ENCODE results near the gene MED1. TPM values are rescaled to one million over a fixed set of nuclear protein-coding genes. Genes with fewer than 3 reads are reported as not detected.
"Not testable (repeated sequence)": the region's sequence is repeated elsewhere in the genome, so short reads cannot be mapped to it uniquely, and the experiment has no call there.

Gene MED1
- total RNA-seq, 1 donor from 2014 or later, result 37.2 TPM

DNA sequence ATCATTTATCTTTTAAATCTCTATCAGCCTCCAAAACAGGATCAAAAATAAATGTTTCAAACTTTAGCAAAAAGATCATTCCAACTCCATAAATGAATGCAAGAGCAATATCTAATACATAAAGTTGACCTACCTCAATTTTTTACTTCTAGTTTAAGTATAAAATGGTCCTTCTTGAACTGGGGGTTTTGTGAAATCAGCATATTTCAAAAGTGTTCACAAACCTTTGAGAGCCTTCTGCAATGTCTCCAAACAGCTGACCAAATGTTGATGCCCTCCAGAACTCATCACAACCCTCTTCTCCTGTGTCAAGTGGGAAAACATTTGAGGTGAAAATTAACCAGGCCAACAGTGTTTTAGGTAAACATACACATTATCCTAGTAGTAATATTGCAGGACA is 7.7 kb downstream of the MED1 start:
- Histone ChIP-seq H3K9me3 (no peaks in the 10 kb centered on the region), H3K36me3 (peaks cover 97% of the 10 kb centered on the region), H3K27me3 (no peaks in the 10 kb centered on the region), H3K4me3 (no peak overlapping the region), H3K27ac (no peak overlapping the region), H3K4me1 (no peaks in the 10 kb centered on the region)
- TF ChIP-seq, protein P1, sequence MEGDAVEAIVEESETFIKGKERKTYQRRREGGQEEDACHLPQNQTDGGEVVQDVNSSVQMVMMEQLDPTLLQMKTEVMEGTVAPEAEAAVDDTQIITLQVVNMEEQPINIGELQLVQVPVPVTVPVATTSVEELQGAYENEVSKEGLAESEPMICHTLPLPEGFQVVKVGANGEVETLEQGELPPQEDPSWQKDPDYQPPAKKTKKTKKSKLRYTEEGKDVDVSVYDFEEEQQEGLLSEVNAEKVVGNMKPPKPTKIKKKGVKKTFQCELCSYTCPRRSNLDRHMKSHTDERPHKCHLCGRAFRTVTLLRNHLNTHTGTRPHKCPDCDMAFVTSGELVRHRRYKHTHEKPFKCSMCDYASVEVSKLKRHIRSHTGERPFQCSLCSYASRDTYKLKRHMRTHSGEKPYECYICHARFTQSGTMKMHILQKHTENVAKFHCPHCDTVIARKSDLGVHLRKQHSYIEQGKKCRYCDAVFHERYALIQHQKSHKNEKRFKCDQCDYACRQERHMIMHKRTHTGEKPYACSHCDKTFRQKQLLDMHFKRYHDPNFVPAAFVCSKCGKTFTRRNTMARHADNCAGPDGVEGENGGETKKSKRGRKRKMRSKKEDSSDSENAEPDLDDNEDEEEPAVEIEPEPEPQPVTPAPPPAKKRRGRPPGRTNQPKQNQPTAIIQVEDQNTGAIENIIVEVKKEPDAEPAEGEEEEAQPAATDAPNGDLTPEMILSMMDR (IDR thresholded peaks at IDR 0.05), result no peak
- ATAC-seq (no peak), DNase-seq (no peak)
- intact Hi-C loops (cut with DNase I), result no loop called here

GRCh38 chr17:39439868-39440267 is 11.2 kb downstream of the MED1 start:
- H3K27me3 ChIP-seq; H3K27ac ChIP-seq; intact Hi-C loops (cut with DNase I); ATAC-seq; H3K4me1 ChIP-seq; DNase-seq; H3K9me3 ChIP-seq; H3K4me3 ChIP-seq: not testable (repeated sequence)
- H3K36me3 ChIP-seq, result peaks cover 98% of the 10 kb centered on the region

GRCh38 chr17:39429600-39429999 is 21.5 kb downstream of the MED1 start:
- ATAC-seq (no peak), DNase-seq (no peak)
- Histone ChIP-seq H3K4me1 (no peaks in the 10 kb centered on the region), H3K27ac (no peak overlapping the region), H3K27me3 (no peaks in the 10 kb centered on the region), H3K36me3 (peaks cover 100% of the 10 kb centered on the region), H3K9me3 (no peaks in the 10 kb centered on the region), H3K4me3 (no peak overlapping the region)
- TF ChIP-seq, protein P1 (IDR thresholded peaks at IDR 0.05), result no peak
- intact Hi-C loops (cut with DNase I), result no loop called here

GRCh38 chr17:39416141-39416540 is 34.9 kb downstream of the MED1 start:
- peaks cover 94% of the 10 kb centered on the region for H3K36me3 ChIP-seq
- TF ChIP-seq, protein P1 (IDR thresholded peaks at IDR 0.05), result no peak

DNA sequence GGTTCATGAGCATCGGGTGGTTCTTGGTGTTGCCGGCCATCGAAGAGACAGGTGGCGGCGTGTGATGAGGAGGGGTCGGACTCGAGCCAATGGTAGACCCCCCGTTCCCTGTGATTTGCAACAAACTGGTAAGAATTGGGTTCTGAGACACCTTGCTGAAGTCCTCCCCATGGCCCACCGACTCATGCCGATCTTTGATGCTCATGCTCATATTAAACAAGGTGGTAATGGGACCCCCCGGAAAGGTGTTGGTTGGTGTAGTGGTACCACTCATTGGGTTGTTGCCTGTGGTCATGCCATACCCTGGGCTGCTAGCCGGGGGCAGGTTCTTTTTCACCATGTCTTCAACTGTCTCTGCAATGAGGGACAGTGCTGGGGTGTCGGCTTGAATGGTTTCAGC is 40.8 kb downstream of the MED1 start:
- Histone ChIP-seq H3K27me3 (no peaks in the 10 kb centered on the region), H3K27ac (no peak overlapping the region), H3K9me3 (no peaks in the 10 kb centered on the region), H3K4me3 (no peak overlapping the region), H3K36me3 (peaks cover 92% of the 10 kb centered on the region), H3K4me1 (no peaks in the 10 kb centered on the region)
- DNase-seq, result no peak
- TF ChIP-seq, protein P1 (IDR thresholded peaks at IDR 0.05), result no peak
- intact Hi-C loops (cut with DNase I), result no loop called here
- no peak for ATAC-seq

More at GRCh38 chr17:39416141-39416540, 34.9 kb downstream of the MED1 start:
- H3K4me1 ChIP-seq, result no peaks in the 10 kb centered on the region
- no peak overlapping the region for H3K4me3 ChIP-seq
- no peak overlapping the region for H3K27ac ChIP-seq
- no peaks in the 10 kb centered on the region for H3K27me3 ChIP-seq
- no peaks in the 10 kb centered on the region for H3K9me3 ChIP-seq
- DNase-seq (no peak), ATAC-seq (no peak)
- intact Hi-C loops (cut with DNase I), result no loop called here

GRCh38 chr17:39408360-39408759 is 42.7 kb downstream of the MED1 start:
- TF ChIP-seq, protein P1 (IDR thresholded peaks at IDR 0.05), result no peak
- intact Hi-C loops (cut with DNase I), result no loop called here
- Histone ChIP-seq H3K9me3 (no peaks in the 10 kb centered on the region), H3K27me3 (no peaks in the 10 kb centered on the region), H3K4me1 (no peaks in the 10 kb centered on the region), H3K36me3 (peaks cover 74% of the 10 kb centered on the region), H3K27ac (no peak overlapping the region), H3K4me3 (no peak overlapping the region)
- DNase-seq (no peak), ATAC-seq (no peak)
